B cell (primary cell): Measurements from ENCODE around the gene WDR70.

Experiments used
- EZH2 ChIP-seq: IDR thresholded peaks from 2 replicates; pipeline ENCODE4 v1.6.1; 2012; ENCODE audit warnings: borderline replicate concordance, low read depth, mild to moderate bottlenecking, moderate library complexity, low read length; ENCODE audit not compliant: insufficient read depth, poor library complexity, severe bottlenecking
- TF ChIP-seq, protein P1 (sequence below): fragments of 200-600 bp; IDR thresholded peaks from one replicate; pipeline ENCODE4 v1.8.0; 2022; ENCODE audit warnings: antibody characterized with exemption, mild to moderate bottlenecking

DNA sequence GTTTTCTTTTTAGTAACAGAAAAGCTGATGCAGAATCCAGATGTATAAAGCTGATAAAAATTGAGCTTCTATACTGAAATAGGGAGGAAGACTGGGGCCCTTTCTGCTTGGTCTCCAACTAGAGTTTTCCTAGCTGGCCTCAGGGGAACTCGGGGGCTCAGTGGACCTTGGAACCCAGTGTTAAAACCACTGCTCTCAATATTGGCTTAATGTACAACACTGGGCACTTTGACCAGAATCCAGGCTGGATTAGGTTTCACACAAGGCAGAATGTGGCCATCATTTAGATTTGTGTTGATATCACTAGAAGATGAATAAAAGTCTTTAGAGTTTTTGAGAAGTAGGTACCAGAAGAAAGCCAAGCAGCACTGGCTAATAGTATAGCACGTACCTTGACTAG, 346.1 kb downstream of the WDR70 start:
- TF ChIP-seq, protein P1, sequence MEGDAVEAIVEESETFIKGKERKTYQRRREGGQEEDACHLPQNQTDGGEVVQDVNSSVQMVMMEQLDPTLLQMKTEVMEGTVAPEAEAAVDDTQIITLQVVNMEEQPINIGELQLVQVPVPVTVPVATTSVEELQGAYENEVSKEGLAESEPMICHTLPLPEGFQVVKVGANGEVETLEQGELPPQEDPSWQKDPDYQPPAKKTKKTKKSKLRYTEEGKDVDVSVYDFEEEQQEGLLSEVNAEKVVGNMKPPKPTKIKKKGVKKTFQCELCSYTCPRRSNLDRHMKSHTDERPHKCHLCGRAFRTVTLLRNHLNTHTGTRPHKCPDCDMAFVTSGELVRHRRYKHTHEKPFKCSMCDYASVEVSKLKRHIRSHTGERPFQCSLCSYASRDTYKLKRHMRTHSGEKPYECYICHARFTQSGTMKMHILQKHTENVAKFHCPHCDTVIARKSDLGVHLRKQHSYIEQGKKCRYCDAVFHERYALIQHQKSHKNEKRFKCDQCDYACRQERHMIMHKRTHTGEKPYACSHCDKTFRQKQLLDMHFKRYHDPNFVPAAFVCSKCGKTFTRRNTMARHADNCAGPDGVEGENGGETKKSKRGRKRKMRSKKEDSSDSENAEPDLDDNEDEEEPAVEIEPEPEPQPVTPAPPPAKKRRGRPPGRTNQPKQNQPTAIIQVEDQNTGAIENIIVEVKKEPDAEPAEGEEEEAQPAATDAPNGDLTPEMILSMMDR, result no peak
- TF ChIP-seq EZH2, result no peak
